Lower leg skin (tissue), 3 donors: ENCODE measurements around the gene POGZ.

Source experiments
- CTCF ChIP-seq, 3 donors: fragments of 450-650 bp; IDR thresholded peaks; one replicate each; pipeline ENCODE4 v1.5.1; 2016; ENCODE audit warnings: antibody characterized with exemption in 3 of 3, mild to moderate bottlenecking in 3 of 3, moderate library complexity in 2 of 3
- POLR2A ChIP-seq, 2 donors: fragments of 450-650 bp; IDR thresholded peaks; one replicate each; pipeline ENCODE4 v1.6.1; 2016 to 2017; ENCODE audit warnings: antibody characterized with exemption in 2 of 2, mild to moderate bottlenecking in 1 of 2, moderate library complexity in 1 of 2

- TF ChIP-seq CTCF (IDR thresholded peaks at IDR 0.05) (no peak), POLR2A (IDR thresholded peaks at IDR 0.05) (no peak)
These were observed 17.8 kb upstream of the POGZ start for GRCh38 chr1:151477066-151477465.
